GM21576 (cell line): ENCODE measurements around the gene EMC8.

ENCODE experiments used
- ATAC-seq: cut with Tn5 transposase; IDR thresholded peaks from one replicate; pipeline ENCODE4 v1.9.1; 2021; ENCODE audit warnings: mild to moderate bottlenecking, moderate library complexity; ENCODE audit not compliant: unreplicated experiment

Gene EMC8

GRCh38 chr16:85757341-85757822 is 42.0 kb downstream of the EMC8 start:
- no peak for ATAC-seq

- peak; percentile 43 for ATAC-seq
Measured at GRCh38 chr16:85755929-85756768, 43.2 kb downstream of the EMC8 start.

GRCh38 chr16:85754413-85754812 is 44.9 kb downstream of the EMC8 start:
- ATAC-seq = no peak

GRCh38 chr16:85753976-85754375 is 45.4 kb downstream of the EMC8 start:
- ATAC-seq = no peak

GRCh38 chr16:85753559-85753958 is 45.8 kb downstream of the EMC8 start:
- no peak for ATAC-seq

GRCh38 chr16:85752511-85753420 is 46.6 kb downstream of the EMC8 start:
- ATAC-seq = no peak

GRCh38 chr16:85751698-85752501 is 47.4 kb downstream of the EMC8 start:
- no peak for ATAC-seq

- ATAC-seq = peak; percentile 35
Measured at GRCh38 chr16:85750827-85751697, 48.3 kb downstream of the EMC8 start, which contains the start of gene C16orf74. TSS of gene C16orf74 (minus strand) at chr16:85751096. CDS start at chr16:85735217, 15,879 bp downstream.

- peak; percentile 30 for ATAC-seq
Measured at GRCh38 chr16:85750146-85750826, 49.1 kb downstream of the EMC8 start.

GRCh38 chr16:85749771-85750145 is 49.6 kb downstream of the EMC8 start:
- ATAC-seq = no peak

- no peak for ATAC-seq
Measured at GRCh38 chr16:85746460-85747215, 52.7 kb downstream of the EMC8 start.

- ATAC-seq = no peak
Measured at GRCh38 chr16:85738923-85739715, 60.2 kb downstream of the EMC8 start.

GRCh38 chr16:85736921-85737320 is 62.4 kb downstream of the EMC8 start:
- no peak for ATAC-seq

- ATAC-seq = no peak
Measured at GRCh38 chr16:85735946-85736345, 63.4 kb downstream of the EMC8 start.

- peak; percentile 86 for ATAC-seq
Measured at GRCh38 chr16:85735225-85735635, 64.1 kb downstream of the EMC8 start.

- ATAC-seq = no peak
Measured at GRCh38 chr16:85734311-85735017, 64.9 kb downstream of the EMC8 start.

- no peak for ATAC-seq
Measured at GRCh38 chr16:85733839-85734170, 65.5 kb downstream of the EMC8 start.
